ENCODE measurements around the gene WDR48.

DNA sequence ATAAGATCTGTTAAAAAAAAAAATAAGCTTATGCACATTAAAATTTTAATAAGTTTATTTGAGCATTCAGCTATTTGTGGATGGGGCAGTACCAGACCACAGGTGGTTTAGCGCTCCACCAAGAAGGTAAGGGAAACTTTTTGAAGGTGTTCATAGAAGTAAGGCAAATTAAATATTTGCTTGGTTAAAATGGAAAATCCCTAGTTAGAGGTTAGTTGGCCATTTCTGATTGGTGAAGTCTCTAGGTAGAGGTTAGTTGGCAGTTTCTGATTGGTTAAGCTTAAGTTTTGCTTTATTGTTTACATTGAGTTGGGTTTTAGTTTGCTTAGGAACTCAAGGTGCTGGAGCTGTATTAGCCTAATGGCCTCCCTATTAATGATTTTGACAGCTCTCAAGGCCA is 30.8 kb upstream of the WDR48 start:
- TF ChIP-seq PHTF2 (CRISPR knock-in tag; IDR thresholded peaks at IDR 0.05) (no peak), ZNF57 (CRISPR knock-in tag; IDR thresholded peaks at IDR 0.05) (no peak), KLF10 (CRISPR knock-in tag; IDR thresholded peaks at IDR 0.05) (no peak), ZNF143 (CRISPR knock-in tag; IDR thresholded peaks at IDR 0.05) (no peak), MAFK (IDR thresholded peaks at IDR 0.05; ENCODE audit: low read length) (no peak), PYGO2 (tag; IDR thresholded peaks at IDR 0.05) (no peak), NFXL1 (CRISPR knock-in tag; IDR thresholded peaks at IDR 0.05) (no peak), EZH2 (IDR thresholded peaks at IDR 0.05; ENCODE audit: borderline replicate concordance, low read depth, low read length) (no peak), ZNF282 (CRISPR knock-in tag; IDR thresholded peaks at IDR 0.05) (no peak), JUND (IDR thresholded peaks at IDR 0.05; ENCODE audit: borderline replicate concordance, low read depth, low read length) (no peak), JUND (tag; IDR thresholded peaks at IDR 0.05; ENCODE audit: borderline replicate concordance, low read depth, low read length) (no peak), MXI1 (IDR thresholded peaks at IDR 0.05; ENCODE audit: low read depth, low read length) (no peak)
- TF ChIP-seq, protein P1, sequence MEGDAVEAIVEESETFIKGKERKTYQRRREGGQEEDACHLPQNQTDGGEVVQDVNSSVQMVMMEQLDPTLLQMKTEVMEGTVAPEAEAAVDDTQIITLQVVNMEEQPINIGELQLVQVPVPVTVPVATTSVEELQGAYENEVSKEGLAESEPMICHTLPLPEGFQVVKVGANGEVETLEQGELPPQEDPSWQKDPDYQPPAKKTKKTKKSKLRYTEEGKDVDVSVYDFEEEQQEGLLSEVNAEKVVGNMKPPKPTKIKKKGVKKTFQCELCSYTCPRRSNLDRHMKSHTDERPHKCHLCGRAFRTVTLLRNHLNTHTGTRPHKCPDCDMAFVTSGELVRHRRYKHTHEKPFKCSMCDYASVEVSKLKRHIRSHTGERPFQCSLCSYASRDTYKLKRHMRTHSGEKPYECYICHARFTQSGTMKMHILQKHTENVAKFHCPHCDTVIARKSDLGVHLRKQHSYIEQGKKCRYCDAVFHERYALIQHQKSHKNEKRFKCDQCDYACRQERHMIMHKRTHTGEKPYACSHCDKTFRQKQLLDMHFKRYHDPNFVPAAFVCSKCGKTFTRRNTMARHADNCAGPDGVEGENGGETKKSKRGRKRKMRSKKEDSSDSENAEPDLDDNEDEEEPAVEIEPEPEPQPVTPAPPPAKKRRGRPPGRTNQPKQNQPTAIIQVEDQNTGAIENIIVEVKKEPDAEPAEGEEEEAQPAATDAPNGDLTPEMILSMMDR (IDR thresholded peaks at IDR 0.05 in 2 of 3, conservative IDR thresholded peaks at IDR 0.05 in 1 of 3; ENCODE audit: insufficient read depth in 2 of 3, low read depth in 1 of 3, low read length in 3 of 3) = no peak
